ENCODE results near the gene LDLRAD3. TPM values are rescaled to one million over a fixed set of nuclear protein-coding genes. Genes with fewer than 3 reads are reported as not detected.

LDLRAD3 gene
- total and polyA plus RNA-seq, 11 donors = 1.1 to 7.7 (median 2.6) TPM

DNA sequence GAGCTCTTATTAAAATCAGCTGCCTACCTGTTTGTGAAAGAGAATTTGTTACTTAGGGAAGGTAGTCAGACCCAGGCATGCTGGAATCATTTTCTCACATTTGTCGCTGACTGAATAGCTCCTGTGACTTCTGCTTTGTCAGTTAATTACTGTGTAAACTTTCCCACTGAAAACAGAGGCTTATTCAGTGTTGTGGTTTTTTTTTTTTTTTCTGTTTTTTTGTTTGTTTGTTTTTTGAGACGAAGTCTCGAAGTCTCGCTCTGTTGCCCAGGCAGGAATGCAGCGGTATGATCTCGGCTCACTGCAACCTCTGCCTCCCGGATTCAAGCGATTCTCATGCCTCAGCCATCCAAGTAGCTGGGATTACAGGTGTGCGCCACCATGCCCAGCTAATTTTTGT lies 5.6 kb upstream of the LDLRAD3 start:
- intact Hi-C loops (cut with DNase I) = loop anchor here in 1 of 10 donors (5.0 kb wide), 1 partner anchor 534 kb away; no protein-coding TSS in a partner anchor
- ATAC-seq = no peak
- DNase-seq = no peak
- no peaks in the 10 kb centered on the region for H3K36me3 ChIP-seq
- 91 to 96% (median 94%) methylated on average over 9 of the region's 9 CpGs for WGBS, 4 donors
- no peak overlapping the region for H3K27ac ChIP-seq
- peaks cover 0 to 15% (median 3%) of the 10 kb centered on the region in 12 donors for H3K4me1 ChIP-seq
- H3K27me3 ChIP-seq = peaks cover 0 to 6% (median 0%) of the 10 kb centered on the region in 9 donors
- H3K4me3 ChIP-seq = no peak overlapping the region
- no peak for TF ChIP-seq POLR2A (IDR thresholded peaks at IDR 0.05)
- TF ChIP-seq, protein P1, sequence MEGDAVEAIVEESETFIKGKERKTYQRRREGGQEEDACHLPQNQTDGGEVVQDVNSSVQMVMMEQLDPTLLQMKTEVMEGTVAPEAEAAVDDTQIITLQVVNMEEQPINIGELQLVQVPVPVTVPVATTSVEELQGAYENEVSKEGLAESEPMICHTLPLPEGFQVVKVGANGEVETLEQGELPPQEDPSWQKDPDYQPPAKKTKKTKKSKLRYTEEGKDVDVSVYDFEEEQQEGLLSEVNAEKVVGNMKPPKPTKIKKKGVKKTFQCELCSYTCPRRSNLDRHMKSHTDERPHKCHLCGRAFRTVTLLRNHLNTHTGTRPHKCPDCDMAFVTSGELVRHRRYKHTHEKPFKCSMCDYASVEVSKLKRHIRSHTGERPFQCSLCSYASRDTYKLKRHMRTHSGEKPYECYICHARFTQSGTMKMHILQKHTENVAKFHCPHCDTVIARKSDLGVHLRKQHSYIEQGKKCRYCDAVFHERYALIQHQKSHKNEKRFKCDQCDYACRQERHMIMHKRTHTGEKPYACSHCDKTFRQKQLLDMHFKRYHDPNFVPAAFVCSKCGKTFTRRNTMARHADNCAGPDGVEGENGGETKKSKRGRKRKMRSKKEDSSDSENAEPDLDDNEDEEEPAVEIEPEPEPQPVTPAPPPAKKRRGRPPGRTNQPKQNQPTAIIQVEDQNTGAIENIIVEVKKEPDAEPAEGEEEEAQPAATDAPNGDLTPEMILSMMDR (IDR thresholded peaks at IDR 0.05) = no peak
- H3K9me3 ChIP-seq = no peaks in the 10 kb centered on the region

- 23 to 28% (median 27%) methylated on average over 9 of the region's 9 CpGs for WGBS, 4 donors
- intact Hi-C loops (cut with DNase I) = loop anchor here in 3 of 10 donors (5.0 to 10.0 kb wide), 5 partner anchors 91 to 329 kb away; partner anchors contain the start of genes FJX1 (in 1 of the 3) and TRIM44 (in 1 of the 3)
- H3K9me3 ChIP-seq = no peaks in the 10 kb centered on the region
- H3K27ac ChIP-seq = peak overlapping the region in 10 of 12 donors; percentile 25 to 68 (median 60)
- H3K27me3 ChIP-seq = peaks cover 0 to 6% (median 0%) of the 10 kb centered on the region in 9 donors
- TF ChIP-seq, protein P1 (IDR thresholded peaks at IDR 0.05) = no peak
- TF ChIP-seq POLR2A (IDR thresholded peaks at IDR 0.05) = no peak
- peaks cover 0 to 29% (median 9%) of the 10 kb centered on the region in 12 donors for H3K4me1 ChIP-seq
- H3K4me3 ChIP-seq = peak overlapping the region in 10 of 12 donors; percentile 48 to 77 (median 64)
- DNase-seq = no peak
- no peaks in the 10 kb centered on the region for H3K36me3 ChIP-seq
- ATAC-seq = peak in 1 of 4 donors; percentile 11
Observed at GRCh38 chr11:35943309-35943708, 553 bp upstream of the LDLRAD3 start.

DNA sequence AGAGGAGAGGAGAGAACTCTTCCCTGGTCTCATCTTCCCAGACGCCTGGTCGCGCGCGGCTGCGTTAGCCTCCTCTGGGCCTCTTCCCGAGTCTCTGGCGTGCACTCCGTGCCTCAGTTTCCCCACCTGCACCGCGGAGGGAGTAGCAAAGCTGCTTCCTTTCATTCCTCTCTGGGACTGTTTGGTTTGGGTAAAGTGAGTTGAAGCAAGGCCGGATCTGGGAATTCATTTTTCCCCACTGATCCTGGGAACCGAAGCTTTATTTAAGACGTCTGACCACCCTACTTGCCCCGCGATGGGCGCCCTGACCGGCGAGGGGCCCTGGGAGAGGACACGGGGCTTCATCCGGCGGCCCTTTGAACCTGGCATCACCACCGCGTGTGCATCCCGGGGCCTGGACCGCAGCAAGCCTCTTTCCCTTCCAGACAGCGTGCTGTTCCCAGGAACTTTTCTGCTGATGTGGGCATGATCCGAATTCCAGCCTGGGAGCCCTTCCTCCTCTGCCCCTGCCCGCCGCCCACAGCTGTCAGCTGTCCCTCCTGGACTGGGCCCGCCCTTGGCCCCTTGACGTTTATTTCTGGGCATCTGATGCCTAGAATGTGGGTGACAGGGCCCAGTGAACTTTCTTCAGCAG lies 758 bp downstream of the LDLRAD3 start:
- Histone ChIP-seq H3K27me3 (peaks cover 0 to 6% (median 0%) of the 10 kb centered on the region in 9 donors), H3K36me3 (no peaks in the 10 kb centered on the region), H3K4me1 (peaks cover 0 to 31% (median 9%) of the 10 kb centered on the region in 12 donors), H3K27ac (peak overlapping the region in 9 of 12 donors; percentile 14 to 65 (median 35)), H3K9me3 (no peaks in the 10 kb centered on the region), H3K4me3 (peak overlapping the region; percentile 9 to 77 (median 62))
- WGBS, 4 donors = 18 to 21% (median 20%) methylated on average over 26 to 32 of the region's 32 CpGs
- DNase-seq = no peak
- TF ChIP-seq, protein P1 (IDR thresholded peaks at IDR 0.05) = no peak
- TF ChIP-seq POLR2A (IDR thresholded peaks at IDR 0.05) = no peak
- peak in 3 of 4 donors; percentile 11 to 17 (median 16) for ATAC-seq
- intact Hi-C loops (cut with DNase I) = loop anchor here in 3 of 10 donors (5.0 to 10.0 kb wide), 5 partner anchors 90 to 330 kb away; partner anchors contain the start of genes FJX1 (in 1 of the 3) and TRIM44 (in 1 of the 3)

- H3K36me3 ChIP-seq = no peaks in the 10 kb centered on the region
- peaks cover 0 to 6% (median 0%) of the 10 kb centered on the region in 9 donors for H3K27me3 ChIP-seq
- peak overlapping the region in 3 of 12 donors; percentile 55 to 65 (median 61) for H3K27ac ChIP-seq
- DNase-seq (no peak), ATAC-seq (no peak)
- WGBS, 4 donors = 73 to 93% (median 85%) methylated on average over 2 of the region's 2 CpGs
- intact Hi-C loops (cut with DNase I) = loop anchor here in 3 of 10 donors (10.0 kb wide), 4 partner anchors 90 to 330 kb away; partner anchors contain the start of genes FJX1 (in 1 of the 3) and TRIM44 (in 1 of the 3)
- TF ChIP-seq, protein P1 (IDR thresholded peaks at IDR 0.05) = no peak
- no peak for TF ChIP-seq POLR2A (IDR thresholded peaks at IDR 0.05)
- no peaks in the 10 kb centered on the region for H3K9me3 ChIP-seq
- peaks cover 0 to 36% (median 9%) of the 10 kb centered on the region in 12 donors for H3K4me1 ChIP-seq
- H3K4me3 ChIP-seq = peak overlapping the region in 9 of 12 donors; percentile 53 to 77 (median 64)
Observed at GRCh38 chr11:35945137-35945518, 1.3 kb downstream of the LDLRAD3 start.
